Glutamatergic neuron (in vitro differentiated cells): ENCODE results near the gene B3GAT1. TPM values are rescaled to one million over a fixed set of nuclear protein-coding genes. Genes with fewer than 3 reads are reported as not detected.

Experiments used
- DNase-seq: peaks from one replicate; pipeline ENCODE4 v3.0.0; 2022
- H3K27ac Mint-ChIP-seq: one replicate; pipeline ENCODE4 v1.8.0; 2020; ENCODE audit warnings: mild to moderate bottlenecking, mixed read lengths, inconsistent platforms; ENCODE audit not compliant: unreplicated experiment
- H3K27me3 Mint-ChIP-seq: one replicate; pipeline ENCODE4 v1.8.0; 2020; ENCODE audit warnings: mild to moderate bottlenecking, moderate library complexity, mixed read lengths, inconsistent platforms; ENCODE audit not compliant: unreplicated experiment
- H3K36me3 Mint-ChIP-seq: one replicate; pipeline ENCODE4 v1.8.0; 2020; ENCODE audit warnings: mild to moderate bottlenecking, mixed read lengths, inconsistent platforms; ENCODE audit not compliant: unreplicated experiment
- H3K4me1 Mint-ChIP-seq: one replicate; pipeline ENCODE4 v1.8.0; 2020; ENCODE audit warnings: mild to moderate bottlenecking, low read depth, mixed read lengths, inconsistent platforms; ENCODE audit not compliant: unreplicated experiment
- H3K4me3 Mint-ChIP-seq: one replicate; pipeline ENCODE4 v1.8.0; 2020; ENCODE audit warnings: mild to moderate bottlenecking, mixed read lengths, inconsistent platforms; ENCODE audit not compliant: unreplicated experiment
- H3K9me3 Mint-ChIP-seq: one replicate; pipeline ENCODE4 v1.8.0; 2020; ENCODE audit warnings: mild to moderate bottlenecking, moderate library complexity, mixed read lengths, inconsistent platforms; ENCODE audit not compliant: unreplicated experiment
- total RNA-seq: library from RNA; stranded (reverse); fragmentation: NEBNext Ultra II Directional; extraction: Animal tissue kit (Norgen Biotek cat#: 25700); gene quantifications from one replicate; pipeline ENCODE4 v1.2.1, GENCODE V29; 2021; ENCODE audit not compliant: unreplicated experiment
- TF ChIP-seq, protein P1 (sequence below): fragments of 200-600 bp; sonication (generic); IDR thresholded peaks from one replicate; pipeline ENCODE4 v1.5.0; 2021; ENCODE audit not compliant: partially characterized antibody, unreplicated experiment

B3GAT1 gene
- total RNA-seq, 1 donor from 2014 or later, result 240 TPM

DNA sequence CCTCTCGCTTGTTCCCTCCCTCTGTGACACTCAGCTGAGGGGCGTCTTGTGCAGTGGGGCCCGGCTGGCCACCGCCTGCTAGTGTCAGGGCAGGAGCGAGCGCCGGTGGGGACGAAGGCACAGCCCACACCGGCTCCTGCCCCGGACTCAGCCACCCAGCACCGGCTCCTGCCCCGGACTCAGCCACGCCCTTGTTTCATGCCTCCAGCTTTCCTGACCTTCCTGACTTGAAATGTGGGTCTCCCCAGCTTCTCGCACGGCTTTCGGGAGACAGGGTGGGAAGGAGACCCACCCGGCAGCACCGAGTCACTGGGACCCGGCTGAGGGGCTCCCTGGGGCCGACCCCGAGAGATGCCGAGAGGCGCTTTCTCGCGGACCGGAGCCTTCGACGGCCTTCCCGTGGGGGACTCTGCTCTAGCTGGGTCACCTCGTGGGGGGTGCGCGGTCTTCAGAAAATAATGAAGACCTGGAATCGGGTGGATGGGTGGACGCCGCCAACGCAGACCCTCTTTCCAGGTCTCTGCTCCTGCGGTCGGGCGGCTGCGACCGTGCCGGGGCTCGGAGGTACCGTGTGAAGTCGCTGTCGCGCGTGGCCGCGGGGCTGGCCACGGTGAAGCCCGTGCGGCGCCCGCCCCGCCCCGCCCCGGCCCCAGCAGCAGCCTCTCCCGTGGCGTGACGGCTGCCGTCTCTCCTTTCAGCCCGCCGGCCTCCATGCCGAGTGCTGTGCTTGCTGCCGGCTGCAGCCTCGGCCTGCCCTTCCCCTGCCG lies 70.1 kb downstream of the B3GAT1 start:
- DNase-seq, result no peak
- TF ChIP-seq, protein P1, sequence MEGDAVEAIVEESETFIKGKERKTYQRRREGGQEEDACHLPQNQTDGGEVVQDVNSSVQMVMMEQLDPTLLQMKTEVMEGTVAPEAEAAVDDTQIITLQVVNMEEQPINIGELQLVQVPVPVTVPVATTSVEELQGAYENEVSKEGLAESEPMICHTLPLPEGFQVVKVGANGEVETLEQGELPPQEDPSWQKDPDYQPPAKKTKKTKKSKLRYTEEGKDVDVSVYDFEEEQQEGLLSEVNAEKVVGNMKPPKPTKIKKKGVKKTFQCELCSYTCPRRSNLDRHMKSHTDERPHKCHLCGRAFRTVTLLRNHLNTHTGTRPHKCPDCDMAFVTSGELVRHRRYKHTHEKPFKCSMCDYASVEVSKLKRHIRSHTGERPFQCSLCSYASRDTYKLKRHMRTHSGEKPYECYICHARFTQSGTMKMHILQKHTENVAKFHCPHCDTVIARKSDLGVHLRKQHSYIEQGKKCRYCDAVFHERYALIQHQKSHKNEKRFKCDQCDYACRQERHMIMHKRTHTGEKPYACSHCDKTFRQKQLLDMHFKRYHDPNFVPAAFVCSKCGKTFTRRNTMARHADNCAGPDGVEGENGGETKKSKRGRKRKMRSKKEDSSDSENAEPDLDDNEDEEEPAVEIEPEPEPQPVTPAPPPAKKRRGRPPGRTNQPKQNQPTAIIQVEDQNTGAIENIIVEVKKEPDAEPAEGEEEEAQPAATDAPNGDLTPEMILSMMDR, result no peak
- H3K9me3 Mint-ChIP-seq, result no peaks in the 10 kb centered on the region
- H3K36me3 Mint-ChIP-seq, result no peaks in the 10 kb centered on the region
- no peak overlapping the region for H3K4me3 Mint-ChIP-seq
- peaks cover 4% of the 10 kb centered on the region for H3K4me1 Mint-ChIP-seq
- peaks cover 6% of the 10 kb centered on the region for H3K27me3 Mint-ChIP-seq
- no peak overlapping the region for H3K27ac Mint-ChIP-seq

GRCh38 chr11:134340354-134340964 lies 71.6 kb downstream of the B3GAT1 start:
- Mint-ChIP-seq H3K4me3 (no peak overlapping the region), H3K27ac (no peak overlapping the region), H3K4me1 (peaks cover 7% of the 10 kb centered on the region), H3K27me3 (peaks cover 7% of the 10 kb centered on the region), H3K9me3 (no peaks in the 10 kb centered on the region), H3K36me3 (no peaks in the 10 kb centered on the region)
- TF ChIP-seq, protein P1, result no peak
- DNase-seq, result no peak

DNA sequence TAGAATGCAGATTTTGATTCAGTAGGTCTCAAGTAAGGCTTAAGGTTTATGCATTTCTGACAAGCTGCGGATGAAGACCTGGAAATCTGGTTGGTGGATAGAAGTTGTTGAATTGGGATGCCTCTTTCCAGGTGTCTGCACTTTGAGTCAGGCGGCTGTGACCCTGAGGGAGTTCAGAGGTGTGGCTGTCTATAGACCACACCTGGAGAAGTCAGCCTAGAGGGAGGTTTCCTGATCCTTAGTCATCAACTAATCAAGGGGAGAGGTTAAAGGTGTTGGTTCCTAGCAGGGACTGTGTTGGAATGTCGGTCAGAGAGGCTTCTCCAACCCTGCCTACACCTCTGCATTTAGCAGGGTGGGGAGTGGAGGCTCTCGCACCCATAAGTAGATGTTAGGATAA lies 72.3 kb downstream of the B3GAT1 start:
- H3K9me3 Mint-ChIP-seq, result no peaks in the 10 kb centered on the region
- H3K4me3 Mint-ChIP-seq, result no peak overlapping the region
- H3K36me3 Mint-ChIP-seq, result no peaks in the 10 kb centered on the region
- H3K27ac Mint-ChIP-seq, result no peak overlapping the region
- H3K4me1 Mint-ChIP-seq, result peaks cover 7% of the 10 kb centered on the region
- no peak for DNase-seq
- H3K27me3 Mint-ChIP-seq, result peaks cover 7% of the 10 kb centered on the region
- TF ChIP-seq, protein P1, result no peak

GRCh38 chr11:134338654-134339053 lies 73.4 kb downstream of the B3GAT1 start:
- Mint-ChIP-seq H3K9me3 (no peaks in the 10 kb centered on the region), H3K4me3 (no peak overlapping the region), H3K27me3 (peaks cover 6% of the 10 kb centered on the region), H3K36me3 (no peaks in the 10 kb centered on the region), H3K27ac (no peak overlapping the region), H3K4me1 (peaks cover 7% of the 10 kb centered on the region)
- no peak for DNase-seq
- TF ChIP-seq, protein P1, result no peak

DNA sequence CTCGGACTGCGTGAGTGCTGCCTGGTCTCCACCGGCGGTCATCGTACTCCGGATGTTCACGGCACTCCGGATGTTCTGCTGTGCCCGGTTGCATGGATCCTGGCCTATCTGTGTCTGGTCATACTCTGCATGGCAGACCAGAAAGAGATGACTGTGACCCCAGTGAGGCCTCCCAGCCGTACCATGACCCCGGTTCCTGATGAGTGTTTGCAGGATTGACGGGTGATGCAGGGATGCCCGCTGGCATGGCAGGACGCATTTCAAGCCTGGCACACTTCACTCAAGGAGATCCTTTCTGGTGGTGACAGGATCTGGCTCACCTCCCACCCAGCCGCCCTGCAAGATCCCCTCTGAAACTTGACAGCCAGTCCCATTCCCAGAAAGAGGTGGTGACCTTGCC lies 74.0 kb downstream of the B3GAT1 start:
- TF ChIP-seq, protein P1, result no peak
- H3K27me3 Mint-ChIP-seq, result peaks cover 7% of the 10 kb centered on the region
- H3K27ac Mint-ChIP-seq, result no peak overlapping the region
- DNase-seq, result no peak
- no peaks in the 10 kb centered on the region for H3K9me3 Mint-ChIP-seq
- H3K4me1 Mint-ChIP-seq, result peaks cover 9% of the 10 kb centered on the region
- H3K4me3 Mint-ChIP-seq, result no peak overlapping the region
- no peaks in the 10 kb centered on the region for H3K36me3 Mint-ChIP-seq
